Measurements from ENCODE around the gene CENPA. TPM values are rescaled to one million over a fixed set of nuclear protein-coding genes. Genes with fewer than 3 reads are reported as not detected.

The CENPA gene
- total RNA-seq, 4 donors from 2014 or later, result 2.8 TPM; not detected in 3

DNA sequence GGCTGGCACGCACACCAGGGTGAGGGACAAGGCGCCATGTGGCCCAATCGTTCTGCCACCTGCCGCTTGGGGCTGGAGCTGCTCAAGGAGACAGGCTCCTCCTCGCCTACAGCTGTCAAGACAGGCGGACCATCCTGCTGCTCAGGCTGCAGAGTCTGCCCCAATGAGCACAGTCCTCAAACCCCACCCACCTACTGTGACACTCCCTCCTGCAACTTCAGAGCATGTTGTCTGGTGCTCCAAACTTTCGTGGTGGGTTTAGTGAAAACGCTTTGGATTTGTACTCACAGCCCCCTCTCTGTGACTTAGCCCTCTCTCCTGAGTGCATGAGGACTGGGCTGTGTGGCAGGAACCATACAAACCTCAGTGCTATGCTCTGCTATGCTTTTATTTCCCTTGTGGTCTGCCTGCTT lies 45.0 kb upstream of the CENPA start:
- no peak for TF ChIP-seq POLR2A (IDR thresholded peaks at IDR 0.05)
- TF ChIP-seq, protein P1, sequence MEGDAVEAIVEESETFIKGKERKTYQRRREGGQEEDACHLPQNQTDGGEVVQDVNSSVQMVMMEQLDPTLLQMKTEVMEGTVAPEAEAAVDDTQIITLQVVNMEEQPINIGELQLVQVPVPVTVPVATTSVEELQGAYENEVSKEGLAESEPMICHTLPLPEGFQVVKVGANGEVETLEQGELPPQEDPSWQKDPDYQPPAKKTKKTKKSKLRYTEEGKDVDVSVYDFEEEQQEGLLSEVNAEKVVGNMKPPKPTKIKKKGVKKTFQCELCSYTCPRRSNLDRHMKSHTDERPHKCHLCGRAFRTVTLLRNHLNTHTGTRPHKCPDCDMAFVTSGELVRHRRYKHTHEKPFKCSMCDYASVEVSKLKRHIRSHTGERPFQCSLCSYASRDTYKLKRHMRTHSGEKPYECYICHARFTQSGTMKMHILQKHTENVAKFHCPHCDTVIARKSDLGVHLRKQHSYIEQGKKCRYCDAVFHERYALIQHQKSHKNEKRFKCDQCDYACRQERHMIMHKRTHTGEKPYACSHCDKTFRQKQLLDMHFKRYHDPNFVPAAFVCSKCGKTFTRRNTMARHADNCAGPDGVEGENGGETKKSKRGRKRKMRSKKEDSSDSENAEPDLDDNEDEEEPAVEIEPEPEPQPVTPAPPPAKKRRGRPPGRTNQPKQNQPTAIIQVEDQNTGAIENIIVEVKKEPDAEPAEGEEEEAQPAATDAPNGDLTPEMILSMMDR (IDR thresholded peaks at IDR 0.05), result no peak
- no peaks in the 10 kb centered on the region for H3K36me3 ChIP-seq
- no peaks in the 10 kb centered on the region for H3K27me3 ChIP-seq
- H3K9me3 ChIP-seq, result no peaks in the 10 kb centered on the region
- H3K4me1 ChIP-seq, result no peaks in the 10 kb centered on the region
- H3K4me3 ChIP-seq, result no peak overlapping the region
- DNase-seq, result no peak
- intact Hi-C loops (cut with DNase I; ENCODE audit: low total_unique reads), result no loop called here
- H3K27ac ChIP-seq, result no peak overlapping the region

DNA sequence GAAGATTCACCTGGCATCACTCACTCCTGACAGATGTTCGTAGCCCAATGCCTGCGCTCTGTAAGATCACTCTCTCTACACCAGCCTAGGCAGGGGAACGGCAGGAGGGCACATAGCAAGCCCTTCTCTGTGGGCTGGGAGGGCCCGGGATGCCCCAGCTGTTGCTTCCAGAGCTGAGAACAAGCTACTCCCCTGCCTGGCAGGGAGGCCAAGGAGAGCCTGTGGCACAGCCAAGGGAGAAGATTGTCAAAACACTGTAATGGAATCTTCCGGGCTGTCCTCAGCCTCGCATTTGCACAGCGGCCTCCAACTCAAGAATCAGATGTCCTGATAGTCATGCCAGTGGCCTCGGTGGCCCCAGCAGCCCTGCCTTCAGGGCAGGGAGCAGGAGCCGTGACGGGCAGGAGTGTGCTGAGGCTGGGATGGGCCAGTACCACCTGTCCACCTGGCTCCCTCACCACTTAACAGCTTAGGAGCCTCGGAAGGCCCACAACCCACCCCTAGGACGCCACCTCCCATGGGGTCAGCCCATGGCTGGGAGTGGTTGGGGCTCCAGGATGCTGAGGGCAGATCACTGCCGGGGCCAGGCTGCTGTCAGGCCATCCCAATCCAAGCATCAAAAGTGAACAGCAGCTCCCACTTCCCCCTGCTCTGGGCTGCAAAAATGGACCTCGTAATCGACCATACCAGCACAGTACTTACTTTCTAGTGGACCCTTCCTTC lies 43.6 kb upstream of the CENPA start:
- no peak for TF ChIP-seq POLR2A (IDR thresholded peaks at IDR 0.05)
- TF ChIP-seq, protein P1 (IDR thresholded peaks at IDR 0.05), result no peak
- no peak overlapping the region for H3K27ac ChIP-seq
- no peaks in the 10 kb centered on the region for H3K4me1 ChIP-seq
- no peaks in the 10 kb centered on the region for H3K36me3 ChIP-seq
- H3K9me3 ChIP-seq, result no peaks in the 10 kb centered on the region
- intact Hi-C loops (cut with DNase I; ENCODE audit: low total_unique reads), result no loop called here
- H3K4me3 ChIP-seq, result no peak overlapping the region
- no peak for DNase-seq
- H3K27me3 ChIP-seq, result no peaks in the 10 kb centered on the region

DNA sequence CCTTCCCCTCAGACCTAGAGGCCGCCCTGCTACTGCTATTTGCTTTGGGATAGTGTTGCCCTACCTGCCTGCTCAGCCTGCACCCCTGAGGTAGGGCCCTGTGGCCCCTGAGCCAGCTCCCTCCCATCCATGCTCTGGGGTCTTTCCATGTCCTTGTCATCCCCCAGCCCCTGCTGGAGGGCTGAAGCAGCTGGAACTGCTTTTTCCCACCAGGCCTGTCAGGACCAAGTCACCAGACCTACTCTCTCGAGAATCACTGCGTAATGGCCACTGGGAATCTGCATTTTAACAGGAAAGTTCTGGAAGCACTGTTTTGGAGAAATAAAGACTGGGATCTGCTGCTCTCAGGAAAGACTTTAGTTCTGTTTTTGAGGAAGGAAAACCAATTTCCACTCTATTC lies 42.0 kb upstream of the CENPA start:
- Histone ChIP-seq H3K27ac (no peak overlapping the region), H3K4me1 (no peaks in the 10 kb centered on the region), H3K27me3 (no peaks in the 10 kb centered on the region), H3K9me3 (no peaks in the 10 kb centered on the region), H3K36me3 (no peaks in the 10 kb centered on the region), H3K4me3 (no peak overlapping the region)
- intact Hi-C loops (cut with DNase I; ENCODE audit: low total_unique reads), result no loop called here
- no peak for DNase-seq
- TF ChIP-seq, protein P1 (IDR thresholded peaks at IDR 0.05), result no peak
- TF ChIP-seq POLR2A (IDR thresholded peaks at IDR 0.05), result no peak

DNA sequence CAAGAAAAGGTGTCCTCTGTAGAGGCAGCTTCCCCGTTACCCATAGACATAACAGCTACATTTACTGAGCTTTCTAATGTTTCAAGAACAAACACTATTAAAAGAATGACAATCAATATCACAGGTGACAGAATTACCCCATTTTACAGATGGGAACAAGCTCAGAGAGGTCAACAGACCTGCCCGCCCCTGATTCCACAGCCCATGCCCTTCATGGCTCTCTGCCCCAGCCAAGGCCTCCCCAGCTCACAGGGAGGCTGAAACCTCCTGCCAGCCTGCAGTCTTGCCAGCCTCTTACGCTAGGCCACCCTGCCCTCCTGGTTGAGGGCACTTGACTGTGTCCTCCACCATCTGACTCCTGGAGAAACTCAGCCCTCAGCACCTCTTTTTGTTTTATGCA lies 40.9 kb upstream of the CENPA start:
- Histone ChIP-seq H3K4me3 (no peak overlapping the region), H3K27me3 (no peaks in the 10 kb centered on the region), H3K27ac (no peak overlapping the region), H3K36me3 (no peaks in the 10 kb centered on the region), H3K9me3 (no peaks in the 10 kb centered on the region), H3K4me1 (no peaks in the 10 kb centered on the region)
- TF ChIP-seq, protein P1 (IDR thresholded peaks at IDR 0.05), result no peak
- no peak for TF ChIP-seq POLR2A (IDR thresholded peaks at IDR 0.05)
- intact Hi-C loops (cut with DNase I; ENCODE audit: low total_unique reads), result loop anchor here (5.0 kb wide), 1 partner anchor 138 kb away; no protein-coding TSS in a partner anchor
- no peak for DNase-seq

DNA sequence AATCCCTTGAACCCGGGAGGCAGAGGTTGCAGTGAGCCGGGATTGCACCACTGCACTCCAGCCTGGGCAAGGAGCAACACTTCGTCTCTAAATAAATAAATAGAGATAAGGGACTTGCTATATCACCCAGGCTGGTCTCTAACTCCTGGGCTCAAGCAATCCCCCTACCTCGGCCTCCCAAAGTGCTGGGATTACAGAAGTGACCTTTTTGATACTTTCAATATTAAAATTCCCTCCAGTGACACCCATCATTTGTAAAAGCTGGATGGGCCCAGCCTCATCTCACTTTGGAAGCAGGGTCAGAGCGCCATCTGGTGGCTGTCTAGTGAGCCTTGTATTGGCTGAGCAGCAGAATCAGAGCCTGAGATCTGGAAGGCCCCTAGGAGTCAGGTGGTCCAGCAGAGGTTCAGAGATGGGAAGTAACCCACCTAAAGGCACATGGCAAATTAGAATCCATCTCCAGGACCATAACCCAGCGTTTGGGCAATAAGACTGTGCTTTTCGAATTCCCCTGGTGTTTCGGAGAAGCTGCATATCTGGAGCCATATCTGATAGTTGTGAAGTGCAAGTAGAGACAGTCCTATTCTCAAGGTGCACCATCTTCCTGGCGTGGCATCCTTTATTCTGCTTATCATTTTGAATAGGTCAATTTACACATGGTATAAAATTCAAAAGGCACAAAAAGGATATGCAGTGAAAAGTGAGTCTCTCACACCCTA lies 40.1 kb upstream of the CENPA start:
- H3K36me3 ChIP-seq, result no peaks in the 10 kb centered on the region
- H3K4me1 ChIP-seq, result no peaks in the 10 kb centered on the region
- no peak for TF ChIP-seq POLR2A (IDR thresholded peaks at IDR 0.05)
- TF ChIP-seq, protein P1 (IDR thresholded peaks at IDR 0.05), result peak; percentile 83 to 94 (median 88)
- H3K27ac ChIP-seq, result no peak overlapping the region
- no peak overlapping the region for H3K4me3 ChIP-seq
- no peaks in the 10 kb centered on the region for H3K27me3 ChIP-seq
- peak; percentile 76 to 80 for DNase-seq
- no peaks in the 10 kb centered on the region for H3K9me3 ChIP-seq
- intact Hi-C loops (cut with DNase I; ENCODE audit: low total_unique reads), result loop anchor here (5.0 kb wide), 1 partner anchor 138 kb away; no protein-coding TSS in a partner anchor
